ENCODE measurements around the gene SNAI3.
"Not testable (repeated sequence)": the region's sequence is repeated elsewhere in the genome, so short reads cannot be mapped to it uniquely, and the experiment has no call there.

Gene SNAI3

DNA sequence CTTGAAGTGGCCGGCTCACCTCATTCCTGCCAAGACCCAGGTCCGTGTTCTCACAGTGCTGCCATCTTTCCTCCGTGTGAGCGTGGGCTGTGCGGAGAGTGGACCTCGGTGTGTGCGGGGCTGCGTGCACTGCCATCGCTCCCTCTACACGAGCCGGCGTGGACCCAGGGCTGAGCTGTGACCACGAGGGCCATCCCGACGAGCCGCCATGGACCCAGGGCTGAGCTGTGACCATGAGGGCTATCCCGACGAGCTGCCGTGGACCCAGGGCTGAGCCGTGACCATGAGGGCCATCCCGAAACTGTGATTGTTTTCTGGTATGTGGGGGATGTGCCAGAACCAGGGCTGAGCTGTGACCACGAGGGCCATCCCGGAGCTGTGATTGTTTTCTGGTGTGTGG lies 14.5 kb downstream of the SNAI3 start:
- no peak for DNase-seq (ENCODE audit: low read depth in 2 of 2, low spot score in 1 of 2)

- no peak for DNase-seq (ENCODE audit: low read depth in 2 of 2, low spot score in 1 of 2)
Measured at GRCh38 chr16:88669980-88670379, 16.3 kb downstream of the SNAI3 start.

DNA sequence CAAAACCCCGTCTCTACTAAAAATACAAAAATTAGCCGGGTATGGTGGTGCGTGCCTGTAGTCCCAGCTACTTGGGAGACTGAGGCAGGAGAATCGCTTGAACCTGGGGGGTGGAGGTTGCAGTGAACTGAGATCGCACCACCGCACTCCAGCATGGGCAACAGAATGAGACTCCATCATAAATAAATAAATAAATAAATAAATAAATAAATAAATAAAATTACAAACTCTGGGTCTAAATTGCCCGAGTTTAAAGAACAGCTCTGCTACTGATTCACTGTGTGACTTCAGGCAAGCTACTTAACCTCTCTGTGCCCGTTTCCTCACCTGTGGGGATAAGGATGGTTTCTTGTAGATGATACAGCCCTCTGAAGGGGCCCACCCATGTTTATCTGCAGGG lies 16.8 kb downstream of the SNAI3 start:
- DNase-seq (ENCODE audit: low read depth in 2 of 2, low spot score in 1 of 2), result not testable (repeated sequence)

DNA sequence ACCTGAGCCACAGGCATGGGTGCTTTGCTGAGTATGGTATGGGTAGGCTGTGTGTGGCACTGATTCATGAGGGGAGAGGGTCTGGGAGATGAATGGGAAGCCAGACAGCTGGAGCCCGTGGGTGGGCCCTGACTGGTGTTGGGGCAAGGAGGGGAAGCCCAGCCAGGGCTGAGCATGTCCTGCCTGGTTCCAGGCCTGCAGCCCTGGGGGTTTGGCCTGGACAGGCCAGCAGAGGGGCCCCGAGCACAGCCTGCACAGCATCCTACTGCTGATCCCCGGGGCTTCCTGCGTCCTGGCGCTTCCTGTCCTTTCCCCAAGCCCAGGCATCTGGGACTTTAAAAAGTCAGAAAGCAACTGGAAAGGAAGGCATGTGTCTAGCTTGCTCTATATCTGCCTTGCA lies 18.8 kb downstream of the SNAI3 start:
- DNase-seq (ENCODE audit: low read depth in 2 of 2, low spot score in 1 of 2), result no peak

- no peak for DNase-seq (ENCODE audit: low read depth in 2 of 2, low spot score in 1 of 2)
Measured at GRCh38 chr16:88665570-88665969, 20.7 kb downstream of the SNAI3 start.

DNA sequence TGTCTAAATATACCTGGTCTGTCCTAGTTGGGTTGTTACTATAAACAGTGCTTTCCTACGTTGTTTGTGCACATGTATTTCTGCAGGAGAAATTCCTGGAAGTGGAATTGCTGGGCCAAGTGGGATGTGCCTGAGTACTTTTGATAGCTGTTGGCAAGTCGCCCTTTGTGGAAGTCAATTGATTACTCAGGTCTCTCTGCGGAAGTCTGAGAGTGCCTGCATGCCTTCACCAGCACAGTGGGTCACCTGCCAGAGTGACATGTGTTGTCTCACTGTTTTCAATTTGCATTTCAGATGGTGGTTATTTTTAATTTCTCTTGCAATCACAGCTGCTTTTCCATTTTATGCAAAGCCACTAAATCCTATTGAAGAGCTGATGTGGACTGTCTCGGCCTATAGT lies 21.2 kb downstream of the SNAI3 start:
- no peak for DNase-seq (ENCODE audit: low read depth in 2 of 2, low spot score in 1 of 2)

DNA sequence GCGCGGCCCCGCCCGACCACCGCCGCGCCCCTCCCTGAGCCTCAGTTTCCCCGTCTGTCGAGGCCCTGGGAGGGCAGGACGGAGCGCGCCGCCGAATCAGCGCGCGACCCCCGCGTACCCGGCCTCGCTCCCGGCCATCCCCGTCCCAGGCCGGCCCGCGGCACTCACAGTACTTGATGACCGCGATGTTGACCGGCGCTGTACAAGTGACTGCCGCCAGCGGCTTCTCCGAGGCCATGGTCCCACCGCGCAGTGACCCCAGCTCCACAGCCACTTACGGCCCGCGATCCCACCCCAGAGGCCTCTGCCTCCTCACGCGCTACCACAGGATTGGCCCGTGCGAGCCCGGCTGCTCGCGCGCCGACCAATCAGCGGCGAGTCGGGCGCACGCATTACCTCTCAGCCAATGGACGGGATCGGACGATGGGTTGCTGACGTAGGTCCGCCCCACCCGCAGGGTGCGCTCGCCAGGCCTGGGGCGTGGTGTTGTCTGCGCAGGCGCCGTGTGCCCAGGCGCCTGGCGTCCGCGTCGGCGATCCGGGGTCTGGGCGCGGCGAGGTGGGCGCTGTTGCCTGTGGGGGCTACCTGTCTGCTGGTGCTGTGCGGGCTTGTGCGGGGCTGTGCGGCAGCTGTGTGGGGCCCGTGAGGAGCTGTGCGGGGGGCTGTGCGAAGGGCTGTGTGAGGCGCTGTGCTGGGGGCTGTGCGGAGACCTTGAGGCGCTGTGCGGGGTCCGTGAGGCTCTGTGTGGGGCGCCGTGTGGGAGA lies 23.3 kb downstream of the SNAI3 start, which contains the start of gene MVD:
Gene MVD (minus strand): TSS at position 249 of the 764 bp plus-strand sequence. CDS start 11 bp downstream, at position 238.
- DNase-seq (ENCODE audit: low read depth in 2 of 2, low spot score in 1 of 2), result peak; percentile 86 to 94

GRCh38 chr16:88662222-88662842 lies 24.0 kb downstream of the SNAI3 start:
- DNase-seq (ENCODE audit: low read depth in 2 of 2, low spot score in 1 of 2), result no peak

GRCh38 chr16:88661468-88661867 lies 24.8 kb downstream of the SNAI3 start:
- no peak for DNase-seq (ENCODE audit: low read depth in 2 of 2, low spot score in 1 of 2)

DNA sequence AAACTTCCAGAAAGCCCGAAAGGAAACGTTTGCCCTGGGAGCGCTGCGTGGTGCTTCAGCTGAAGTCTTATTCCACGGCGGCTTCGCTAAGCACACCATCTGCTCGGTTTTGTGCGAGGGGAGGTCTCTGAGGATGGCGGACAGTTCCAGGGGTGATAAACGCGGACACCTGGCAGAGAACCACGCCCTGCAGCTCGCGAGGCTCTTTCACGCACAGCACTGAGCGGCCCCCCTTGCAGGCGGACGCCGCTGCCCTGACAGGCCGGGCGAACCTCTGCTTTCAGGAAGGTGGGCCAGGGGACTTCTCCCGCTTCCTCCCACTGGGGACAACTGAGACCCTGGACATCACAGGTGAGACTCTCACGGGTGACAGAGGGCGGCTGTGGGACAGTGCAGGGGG lies 27.1 kb downstream of the SNAI3 start:
- no peak for DNase-seq (ENCODE audit: low read depth in 2 of 2, low spot score in 1 of 2)

- no peak for DNase-seq (ENCODE audit: low read depth in 2 of 2, low spot score in 1 of 2)
Measured at GRCh38 chr16:88658714-88659113, 27.6 kb downstream of the SNAI3 start.

GRCh38 chr16:88657371-88657770 lies 28.9 kb downstream of the SNAI3 start:
- no peak for DNase-seq (ENCODE audit: low read depth in 2 of 2, low spot score in 1 of 2)

DNA sequence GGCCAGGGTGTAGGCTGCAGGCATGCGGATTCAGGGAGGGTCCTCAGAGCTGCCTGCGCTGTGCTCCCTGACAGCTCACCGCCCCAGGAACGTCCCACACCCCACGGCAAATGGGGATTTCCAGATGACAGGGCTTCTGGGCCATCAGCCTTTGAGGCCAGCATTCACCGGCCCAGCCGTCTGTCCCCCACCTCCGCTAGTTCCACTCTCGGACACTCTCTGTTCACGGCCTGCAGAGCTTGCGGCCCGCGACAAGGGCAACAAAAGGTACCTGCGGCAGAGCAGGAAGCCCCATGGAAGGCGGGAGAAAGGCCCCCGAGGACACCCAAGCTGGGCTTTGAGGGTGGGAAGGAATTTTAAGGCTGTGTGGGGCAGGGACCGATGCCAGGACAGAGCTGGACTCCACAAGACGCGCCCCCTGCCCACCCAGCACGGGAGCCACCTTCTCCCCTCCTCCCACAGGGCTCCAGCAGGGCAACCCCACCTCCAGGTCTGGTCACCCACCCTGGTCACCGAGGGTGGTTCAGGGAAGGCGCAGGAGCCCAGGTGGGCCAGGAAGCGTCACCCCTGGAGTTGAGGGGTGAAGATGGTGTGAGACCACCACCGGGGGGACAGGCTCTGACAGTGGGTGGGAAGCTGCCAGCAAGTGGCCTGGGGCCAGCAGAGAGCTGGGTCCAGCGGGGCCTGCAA lies 29.9 kb downstream of the SNAI3 start:
- DNase-seq (ENCODE audit: low read depth in 2 of 2, low spot score in 1 of 2), result no peak

DNA sequence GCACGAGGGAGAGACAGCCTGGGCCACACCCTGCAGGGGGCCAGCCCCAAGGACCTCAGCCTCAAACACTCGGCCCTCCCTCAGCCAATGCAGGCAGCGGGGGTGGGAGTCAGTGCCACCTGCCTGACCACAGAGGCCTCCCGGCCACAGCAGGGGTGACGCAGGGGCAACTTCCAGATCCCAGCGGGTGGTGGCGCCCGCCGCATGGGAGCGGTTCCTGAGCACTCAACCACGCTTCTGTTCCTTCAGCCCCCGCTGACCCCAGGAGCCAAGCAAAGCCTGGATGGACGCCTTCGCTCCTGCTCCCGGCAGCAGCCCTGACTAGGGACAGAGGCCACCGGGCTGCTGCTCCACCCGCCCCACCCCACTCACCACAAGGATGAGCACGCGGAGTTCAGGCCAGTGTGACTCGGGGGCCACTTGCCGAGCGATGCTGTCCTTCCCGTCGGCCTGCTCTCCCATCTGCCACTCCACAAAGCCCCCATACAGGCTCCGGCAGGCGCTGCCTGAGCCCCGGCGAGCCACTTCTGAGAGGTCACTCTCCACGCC lies 30.5 kb downstream of the SNAI3 start:
- DNase-seq (ENCODE audit: low read depth in 2 of 2, low spot score in 1 of 2), result no peak

GRCh38 chr16:88655053-88655732 lies 31.1 kb downstream of the SNAI3 start:
- no peak for DNase-seq (ENCODE audit: low read depth in 2 of 2, low spot score in 1 of 2)

- DNase-seq (ENCODE audit: low read depth in 2 of 2, low spot score in 1 of 2), result no peak
Measured at GRCh38 chr16:88654363-88655052, 31.8 kb downstream of the SNAI3 start.

GRCh38 chr16:88653596-88654362 lies 32.5 kb downstream of the SNAI3 start:
- DNase-seq (ENCODE audit: low read depth in 2 of 2, low spot score in 1 of 2), result no peak

GRCh38 chr16:88653101-88653500 lies 33.2 kb downstream of the SNAI3 start:
- DNase-seq (ENCODE audit: low read depth in 2 of 2, low spot score in 1 of 2), result no peak

GRCh38 chr16:88652762-88653063 lies 33.6 kb downstream of the SNAI3 start:
- no peak for DNase-seq (ENCODE audit: low read depth in 2 of 2, low spot score in 1 of 2)

All from stimulated activated CD8-positive, alpha-beta memory T cell treated with anti-CD3 and anti-CD28 coated beads, Interleukin-4, amount 100 ng/mL, for 4 hours (primary cell).